ENCODE results near the gene PTBP1. TPM values are rescaled to one million over a fixed set of nuclear protein-coding genes. Genes with fewer than 3 reads are reported as not detected.
A peak's percentile ranks its signal among the peaks of the same experiment; 100 is the strongest.

PTBP1 gene
- total and polyA plus RNA-seq, 9 of the 15 experiments (the other 6 are each of a cell fraction or from before 2014, with no cell fraction given), result 14.0 to 759 (median 234) TPM

DNA sequence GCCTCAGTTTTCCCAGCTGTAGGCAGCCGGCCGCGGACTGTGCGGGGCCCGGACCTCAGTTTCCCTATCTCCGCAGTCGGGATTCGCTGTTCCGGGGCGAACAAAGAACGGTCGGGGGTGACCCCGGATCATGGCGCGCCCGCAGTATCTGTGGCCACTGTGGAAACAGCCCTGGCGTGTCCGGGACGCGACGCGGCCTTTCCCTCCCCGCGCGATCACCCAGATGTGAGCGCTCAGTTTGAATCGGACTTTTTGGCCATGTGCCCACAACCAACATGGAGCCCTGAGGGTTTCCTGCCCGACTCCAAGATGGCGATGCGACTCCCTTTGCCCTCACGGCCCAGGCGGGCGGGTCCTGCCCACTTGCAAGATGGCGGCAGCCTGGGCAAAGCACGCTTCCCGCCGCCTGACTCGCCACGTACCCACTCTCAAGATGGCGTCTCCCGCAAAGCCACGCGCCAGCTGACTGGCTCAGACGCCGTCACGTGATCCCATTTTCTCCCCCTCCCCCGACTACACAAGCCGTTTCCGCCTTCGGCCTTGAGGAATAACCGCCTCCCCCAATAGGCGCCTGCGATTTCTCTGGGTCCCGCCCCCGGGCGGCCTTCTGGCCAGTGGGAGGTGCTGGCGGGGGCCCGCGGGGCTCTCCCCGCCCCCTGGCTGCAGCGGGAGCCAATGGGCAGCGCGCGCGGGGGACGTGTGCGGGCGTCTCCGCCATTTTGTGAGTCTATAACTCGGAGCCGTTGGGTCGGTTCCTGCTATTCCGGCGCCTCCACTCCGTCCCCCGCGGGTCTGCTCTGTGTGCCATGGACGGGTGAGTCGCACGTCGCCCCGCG is at the start of gene PTBP1 (continued):
- TF ChIP-seq ZBTB5 (IDR thresholded peaks at IDR 0.05) (no peak), PHB (CRISPR knock-in tag; IDR thresholded peaks at IDR 0.05) (no peak), ZFP1 (CRISPR knock-in tag; IDR thresholded peaks at IDR 0.05) (no peak)

DNA sequence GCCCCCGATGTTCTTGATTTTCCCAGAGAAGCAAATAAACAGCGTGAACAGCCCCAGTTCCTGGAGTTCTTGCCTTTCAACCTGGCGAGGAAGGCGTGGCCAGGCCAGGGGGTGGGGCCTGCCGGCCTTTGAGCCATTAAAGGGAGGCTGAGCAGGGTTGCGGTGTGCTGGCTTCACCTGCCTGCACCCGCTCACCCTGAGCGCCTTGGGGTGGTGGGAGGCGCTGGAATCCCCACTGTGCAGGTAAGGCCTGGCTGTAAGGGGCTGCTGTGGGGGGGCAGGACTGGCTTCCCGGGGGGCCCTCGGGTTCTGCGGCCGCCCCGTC is 49.0 kb upstream of the PTBP1 start:
- DNase-seq (ENCODE audit: extremely low read depth in 1 of 4, low spot score in 3 of 4), result peak; percentile 41 to 61 (median 60)

More for the DNA sequence above, 49.0 kb upstream of the PTBP1 start:
- peak; percentile 76 for ATAC-seq
- Histone ChIP-seq H3K79me2 (ENCODE audit: control insufficient read depth, insufficient read depth, low read length) (no peaks in the 10 kb centered on the region), H3K36me3 (ENCODE audit: control insufficient read depth, insufficient read depth, low read length) (no peaks in the 10 kb centered on the region), H3K9me1 (ENCODE audit: control insufficient read depth, insufficient read depth, low read length) (no peaks in the 10 kb centered on the region), H3K9ac (ENCODE audit: insufficient read depth in 1 of 2, low read depth in 2 of 2, low read length in 2 of 2) (peak overlapping the region; percentile 34 to 36; a peak in 3 of 4 replicates), H2AFZ (ENCODE audit: low read depth, low read length) (peak overlapping the region; percentile 19; the same call in 1 of the 2 replicates), H3K27ac (ENCODE audit: extremely low read depth, low read depth, low read length) (no peak overlapping the region), H3K4me2 (ENCODE audit: insufficient read depth, low read length) (no peak overlapping the region), H4K20me1 (replicated peaks; ENCODE audit: control insufficient read depth, insufficient read depth, low read length) (no peaks in the 10 kb centered on the region), H3K27me3 (ENCODE audit: control insufficient read depth in 2 of 2, insufficient read depth in 2 of 2, low read length in 2 of 2) (no peaks in the 10 kb centered on the region), H3K4me1 (replicated peaks in 1 of 2; ENCODE audit: control insufficient read depth in 2 of 2, insufficient read depth in 2 of 2, low read length in 2 of 2) (peaks cover 15 to 64% of the 10 kb centered on the region in 2 experiments; a peak in 4 of 5 replicates), H3K9me3 (replicated peaks; ENCODE audit: control insufficient read depth, insufficient read depth, low read depth, low read length) (no peaks in the 10 kb centered on the region), H3K4me3 (no peak overlapping the region)
- 31% methylated on average over 8 of the region's 14 CpGs for WGBS (ENCODE audit: insufficient coverage, low coverage, missing lambda C conversion rate)
- TF ChIP-seq ZNF740 (CRISPR knock-in tag; IDR thresholded peaks at IDR 0.05) (0 out of 2 replicates have a peak, but pooled peaks have one; percentile 23), ZNF740 (tag; IDR thresholded peaks at IDR 0.05) (no peak), ZNF263 (CRISPR knock-in tag; IDR thresholded peaks at IDR 0.05; ENCODE audit: borderline replicate concordance) (no peak), ZBTB7A (IDR thresholded peaks at IDR 0.05; ENCODE audit: borderline replicate concordance, control insufficient read depth, low read depth, low read length) (no peak), NR2C1 (IDR thresholded peaks at IDR 0.05) (no peak), NR2C1 (tag; IDR thresholded peaks at IDR 0.05) (no peak)
- BruUV-seq (replicated peaks), result no TSS peak
- POLR2A ChIA-PET, result interaction anchor here (1.6 kb wide), 1 partner anchor 9 kb away, joined by 10 read pairs; no protein-coding TSS in a partner anchor
- CTCF ChIA-PET (ENCODE audit: low intra/inter-chr PET ratio), result no interaction called here
- in situ Hi-C loops (cut with MboI) (no loop called here), intact Hi-C loops (cut with micrococcal nuclease) (no loop called here)
- FAIRE-seq, result peak; percentile 77

All from K562 (cell line).